HepG2 (cell line): Measurements from ENCODE around the gene MADCAM1. TPM values are rescaled to one million over a fixed set of nuclear protein-coding genes. Genes with fewer than 3 reads are reported as not detected.

Experiments used
- BRD4 ChIP-seq: sonication (generic); formaldehyde crosslinking; IDR thresholded peaks from 2 replicates; pipeline ENCODE4 v1.4.0; 2020; ENCODE audit warnings: missing genetic modification reagents
- FOXP1 ChIP-seq, 2 experiments: fragments of 450-650 bp in 1 of 2; IDR thresholded peaks; 2 replicates each; pipeline ENCODE4 v1.6.1; 2017 to 2018; ENCODE audit warnings: antibody characterized with exemption in 1 of 2
- MIER3 ChIP-seq: IDR thresholded peaks from 2 replicates; pipeline ENCODE4 v1.6.1; 2016; ENCODE audit warnings: missing compliant biosample characterization, borderline replicate concordance
- XRCC5 ChIP-seq: fragments of 200-400 bp; formaldehyde crosslinking; optimal IDR thresholded peaks from 2 replicates; pipeline ENCODE3; 2017; ENCODE audit warnings: mild to moderate bottlenecking, low read length
- ZNF747 ChIP-seq: sonication (generic); formaldehyde crosslinking; IDR thresholded peaks from 2 replicates; pipeline ENCODE4 v1.8.1; 2023; ENCODE audit warnings: missing genetic modification reagents, mild to moderate bottlenecking, borderline replicate concordance
- polyA plus RNA-seq, 8 experiments: library from polyadenylated mRNA; depleted of rRNA in 3 of 8; stranded (reverse) in 7 of 8; unstranded in 1 of 8; fragments of >200 nt; fragmentation: Illumina TruSeq in 4 of 8; extraction: Trizol in 4 of 8; gene quantifications; 2 replicates each; pipeline versions ENCODE4 v1.2.1 to v1.2.3, GENCODE V29; 2011 to 2016; ENCODE audit warnings: low read depth in 4 of 8, missing spikeins in 1 of 8, mixed read lengths in 1 of 8; ENCODE audit not compliant: insufficient read depth in 1 of 8
- total RNA-seq, 5 experiments: library from RNA; depleted of rRNA; stranded (reverse); fragments of >200 nt; fragmentation: Illumina TruSeq; extraction: Trizol; gene quantifications; 2 replicates each; pipeline ENCODE4 v1.2.3, GENCODE V29; 2016; ENCODE audit warnings: low read depth in 1 of 5
- TF ChIP-seq, protein P1 (sequence below): sonication (generic); formaldehyde crosslinking; IDR thresholded peaks from 2 replicates; pipeline ENCODE4 v1.4.0; 2020; ENCODE audit warnings: missing genetic modification reagents
- TF ChIP-seq, protein P2 (sequence below): sonication (generic); formaldehyde crosslinking; IDR thresholded peaks from 2 replicates; pipeline ENCODE4 v1.5.0; 2020; ENCODE audit warnings: mild to moderate bottlenecking, missing genetic modification reagents, borderline replicate concordance
- TF ChIP-seq, protein P3 (sequence below): IDR thresholded peaks from 2 replicates; pipeline ENCODE4 v1.6.1; 2018; ENCODE audit warnings: missing genetic modification reagents, mild to moderate bottlenecking, missing compliant biosample characterization
- TF ChIP-seq, protein P4 (sequence below): sonication (generic); formaldehyde crosslinking; IDR thresholded peaks from 2 replicates; pipeline ENCODE4 v1.4.0; 2020; ENCODE audit warnings: mild to moderate bottlenecking, missing genetic modification reagents
- TF ChIP-seq, protein P5 (sequence below): sonication (generic); formaldehyde crosslinking; IDR thresholded peaks from 2 replicates; pipeline ENCODE4 v1.4.0; 2020; ENCODE audit warnings: missing genetic modification reagents

MADCAM1 gene
- total and polyA plus RNA-seq, 2 of the 13 experiments (the other 11 are each of a cell fraction or from before 2014, with no cell fraction given) = 0.29 to 0.33 TPM

DNA sequence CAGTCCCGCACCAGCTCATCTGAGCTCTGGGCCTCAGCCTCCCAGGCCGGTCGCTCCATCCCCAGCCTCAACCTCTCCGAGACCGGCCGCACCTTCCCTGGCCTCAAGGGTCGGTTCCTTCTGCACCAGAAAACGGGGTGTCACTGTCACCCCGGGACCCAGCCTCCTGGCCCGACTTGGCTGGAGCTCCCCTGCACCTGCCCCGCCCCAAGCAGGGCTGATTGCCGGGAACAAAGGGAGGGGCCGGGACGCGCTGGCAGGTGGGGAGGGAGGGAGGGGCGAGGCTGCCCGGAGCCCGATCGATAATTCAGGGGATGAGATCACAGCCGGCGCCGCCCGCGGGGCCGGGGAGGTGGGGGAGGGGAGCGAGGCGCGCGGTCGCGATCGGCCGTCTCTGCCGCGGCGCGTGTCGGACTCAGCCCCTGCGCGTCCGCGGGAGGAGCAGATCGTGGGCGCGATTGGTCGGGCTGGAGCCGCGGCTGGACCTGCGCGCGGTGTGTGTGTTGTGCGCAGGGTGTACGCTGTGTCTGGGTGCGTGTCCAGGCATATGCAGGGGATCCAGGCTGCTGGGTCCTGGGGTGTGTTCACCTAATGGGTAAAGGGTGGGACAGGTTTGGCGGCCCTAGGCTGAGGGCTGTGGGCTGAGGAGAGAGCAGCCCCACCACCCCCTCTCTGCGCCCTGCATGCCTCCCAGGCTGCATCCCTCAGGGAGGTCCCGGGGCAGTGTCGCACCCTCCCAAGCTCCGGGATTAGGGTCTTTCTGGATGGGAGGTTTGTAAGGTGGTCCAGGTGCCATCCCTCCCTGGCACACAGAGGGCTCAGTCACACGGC is 34.4 kb upstream of the MADCAM1 start (continued):
- TF ChIP-seq, protein P1, sequence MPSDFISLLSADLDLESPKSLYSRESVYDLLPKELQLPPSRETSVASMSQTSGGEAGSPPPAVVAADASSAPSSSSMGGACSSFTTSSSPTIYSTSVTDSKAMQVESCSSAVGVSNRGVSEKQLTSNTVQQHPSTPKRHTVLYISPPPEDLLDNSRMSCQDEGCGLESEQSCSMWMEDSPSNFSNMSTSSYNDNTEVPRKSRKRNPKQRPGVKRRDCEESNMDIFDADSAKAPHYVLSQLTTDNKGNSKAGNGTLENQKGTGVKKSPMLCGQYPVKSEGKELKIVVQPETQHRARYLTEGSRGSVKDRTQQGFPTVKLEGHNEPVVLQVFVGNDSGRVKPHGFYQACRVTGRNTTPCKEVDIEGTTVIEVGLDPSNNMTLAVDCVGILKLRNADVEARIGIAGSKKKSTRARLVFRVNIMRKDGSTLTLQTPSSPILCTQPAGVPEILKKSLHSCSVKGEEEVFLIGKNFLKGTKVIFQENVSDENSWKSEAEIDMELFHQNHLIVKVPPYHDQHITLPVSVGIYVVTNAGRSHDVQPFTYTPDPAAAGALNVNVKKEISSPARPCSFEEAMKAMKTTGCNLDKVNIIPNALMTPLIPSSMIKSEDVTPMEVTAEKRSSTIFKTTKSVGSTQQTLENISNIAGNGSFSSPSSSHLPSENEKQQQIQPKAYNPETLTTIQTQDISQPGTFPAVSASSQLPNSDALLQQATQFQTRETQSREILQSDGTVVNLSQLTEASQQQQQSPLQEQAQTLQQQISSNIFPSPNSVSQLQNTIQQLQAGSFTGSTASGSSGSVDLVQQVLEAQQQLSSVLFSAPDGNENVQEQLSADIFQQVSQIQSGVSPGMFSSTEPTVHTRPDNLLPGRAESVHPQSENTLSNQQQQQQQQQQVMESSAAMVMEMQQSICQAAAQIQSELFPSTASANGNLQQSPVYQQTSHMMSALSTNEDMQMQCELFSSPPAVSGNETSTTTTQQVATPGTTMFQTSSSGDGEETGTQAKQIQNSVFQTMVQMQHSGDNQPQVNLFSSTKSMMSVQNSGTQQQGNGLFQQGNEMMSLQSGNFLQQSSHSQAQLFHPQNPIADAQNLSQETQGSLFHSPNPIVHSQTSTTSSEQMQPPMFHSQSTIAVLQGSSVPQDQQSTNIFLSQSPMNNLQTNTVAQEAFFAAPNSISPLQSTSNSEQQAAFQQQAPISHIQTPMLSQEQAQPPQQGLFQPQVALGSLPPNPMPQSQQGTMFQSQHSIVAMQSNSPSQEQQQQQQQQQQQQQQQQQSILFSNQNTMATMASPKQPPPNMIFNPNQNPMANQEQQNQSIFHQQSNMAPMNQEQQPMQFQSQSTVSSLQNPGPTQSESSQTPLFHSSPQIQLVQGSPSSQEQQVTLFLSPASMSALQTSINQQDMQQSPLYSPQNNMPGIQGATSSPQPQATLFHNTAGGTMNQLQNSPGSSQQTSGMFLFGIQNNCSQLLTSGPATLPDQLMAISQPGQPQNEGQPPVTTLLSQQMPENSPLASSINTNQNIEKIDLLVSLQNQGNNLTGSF (CRISPR knock-in tag) = no peak
- TF ChIP-seq, protein P2, sequence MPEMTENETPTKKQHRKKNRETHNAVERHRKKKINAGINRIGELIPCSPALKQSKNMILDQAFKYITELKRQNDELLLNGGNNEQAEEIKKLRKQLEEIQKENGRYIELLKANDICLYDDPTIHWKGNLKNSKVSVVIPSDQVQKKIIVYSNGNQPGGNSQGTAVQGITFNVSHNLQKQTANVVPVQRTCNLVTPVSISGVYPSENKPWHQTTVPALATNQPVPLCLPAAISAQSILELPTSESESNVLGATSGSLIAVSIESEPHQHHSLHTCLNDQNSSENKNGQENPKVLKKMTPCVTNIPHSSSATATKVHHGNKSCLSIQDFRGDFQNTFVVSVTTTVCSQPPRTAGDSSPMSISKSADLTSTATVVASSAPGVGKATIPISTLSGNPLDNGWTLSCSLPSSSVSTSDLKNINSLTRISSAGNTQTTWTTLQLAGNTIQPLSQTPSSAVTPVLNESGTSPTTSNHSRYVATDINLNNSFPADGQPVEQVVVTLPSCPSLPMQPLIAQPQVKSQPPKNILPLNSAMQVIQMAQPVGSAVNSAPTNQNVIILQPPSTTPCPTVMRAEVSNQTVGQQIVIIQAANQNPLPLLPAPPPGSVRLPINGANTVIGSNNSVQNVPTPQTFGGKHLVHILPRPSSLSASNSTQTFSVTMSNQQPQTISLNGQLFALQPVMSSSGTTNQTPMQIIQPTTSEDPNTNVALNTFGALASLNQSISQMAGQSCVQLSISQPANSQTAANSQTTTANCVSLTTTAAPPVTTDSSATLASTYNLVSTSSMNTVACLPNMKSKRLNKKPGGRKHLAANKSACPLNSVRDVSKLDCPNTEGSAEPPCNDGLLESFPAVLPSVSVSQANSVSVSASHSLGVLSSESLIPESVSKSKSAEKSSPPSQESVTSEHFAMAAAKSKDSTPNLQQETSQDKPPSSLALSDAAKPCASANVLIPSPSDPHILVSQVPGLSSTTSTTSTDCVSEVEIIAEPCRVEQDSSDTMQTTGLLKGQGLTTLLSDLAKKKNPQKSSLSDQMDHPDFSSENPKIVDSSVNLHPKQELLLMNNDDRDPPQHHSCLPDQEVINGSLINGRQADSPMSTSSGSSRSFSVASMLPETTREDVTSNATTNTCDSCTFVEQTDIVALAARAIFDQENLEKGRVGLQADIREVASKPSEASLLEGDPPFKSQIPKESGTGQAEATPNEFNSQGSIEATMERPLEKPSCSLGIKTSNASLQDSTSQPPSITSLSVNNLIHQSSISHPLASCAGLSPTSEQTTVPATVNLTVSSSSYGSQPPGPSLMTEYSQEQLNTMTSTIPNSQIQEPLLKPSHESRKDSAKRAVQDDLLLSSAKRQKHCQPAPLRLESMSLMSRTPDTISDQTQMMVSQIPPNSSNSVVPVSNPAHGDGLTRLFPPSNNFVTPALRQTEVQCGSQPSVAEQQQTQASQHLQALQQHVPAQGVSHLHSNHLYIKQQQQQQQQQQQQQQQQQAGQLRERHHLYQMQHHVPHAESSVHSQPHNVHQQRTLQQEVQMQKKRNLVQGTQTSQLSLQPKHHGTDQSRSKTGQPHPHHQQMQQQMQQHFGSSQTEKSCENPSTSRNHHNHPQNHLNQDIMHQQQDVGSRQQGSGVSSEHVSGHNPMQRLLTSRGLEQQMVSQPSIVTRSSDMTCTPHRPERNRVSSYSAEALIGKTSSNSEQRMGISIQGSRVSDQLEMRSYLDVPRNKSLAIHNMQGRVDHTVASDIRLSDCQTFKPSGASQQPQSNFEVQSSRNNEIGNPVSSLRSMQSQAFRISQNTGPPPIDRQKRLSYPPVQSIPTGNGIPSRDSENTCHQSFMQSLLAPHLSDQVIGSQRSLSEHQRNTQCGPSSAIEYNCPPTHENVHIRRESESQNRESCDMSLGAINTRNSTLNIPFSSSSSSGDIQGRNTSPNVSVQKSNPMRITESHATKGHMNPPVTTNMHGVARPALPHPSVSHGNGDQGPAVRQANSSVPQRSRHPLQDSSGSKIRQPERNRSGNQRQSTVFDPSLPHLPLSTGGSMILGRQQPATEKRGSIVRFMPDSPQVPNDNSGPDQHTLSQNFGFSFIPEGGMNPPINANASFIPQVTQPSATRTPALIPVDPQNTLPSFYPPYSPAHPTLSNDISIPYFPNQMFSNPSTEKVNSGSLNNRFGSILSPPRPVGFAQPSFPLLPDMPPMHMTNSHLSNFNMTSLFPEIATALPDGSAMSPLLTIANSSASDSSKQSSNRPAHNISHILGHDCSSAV (CRISPR knock-in tag) = no peak
- TF ChIP-seq, protein P3, sequence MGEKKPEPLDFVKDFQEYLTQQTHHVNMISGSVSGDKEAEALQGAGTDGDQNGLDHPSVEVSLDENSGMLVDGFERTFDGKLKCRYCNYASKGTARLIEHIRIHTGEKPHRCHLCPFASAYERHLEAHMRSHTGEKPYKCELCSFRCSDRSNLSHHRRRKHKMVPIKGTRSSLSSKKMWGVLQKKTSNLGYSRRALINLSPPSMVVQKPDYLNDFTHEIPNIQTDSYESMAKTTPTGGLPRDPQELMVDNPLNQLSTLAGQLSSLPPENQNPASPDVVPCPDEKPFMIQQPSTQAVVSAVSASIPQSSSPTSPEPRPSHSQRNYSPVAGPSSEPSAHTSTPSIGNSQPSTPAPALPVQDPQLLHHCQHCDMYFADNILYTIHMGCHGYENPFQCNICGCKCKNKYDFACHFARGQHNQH (CRISPR knock-in tag) = peak; percentile 62; the same call in 1 of the 2 replicates
- TF ChIP-seq XRCC5 (no peak), ZNF747 (CRISPR knock-in tag) (no peak), FOXP1 (IDR thresholded peaks at IDR 0.05) (no peak), FOXP1 (CRISPR knock-in tag; IDR thresholded peaks at IDR 0.05) (no peak), MIER3 (CRISPR knock-in tag) (peak; percentile 45; the same call in 1 of the 2 replicates), BRD4 (CRISPR knock-in tag) (no peak)
- TF ChIP-seq, protein P4, sequence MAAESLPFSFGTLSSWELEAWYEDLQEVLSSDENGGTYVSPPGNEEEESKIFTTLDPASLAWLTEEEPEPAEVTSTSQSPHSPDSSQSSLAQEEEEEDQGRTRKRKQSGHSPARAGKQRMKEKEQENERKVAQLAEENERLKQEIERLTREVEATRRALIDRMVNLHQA (CRISPR knock-in tag) = no peak
- TF ChIP-seq, protein P5, sequence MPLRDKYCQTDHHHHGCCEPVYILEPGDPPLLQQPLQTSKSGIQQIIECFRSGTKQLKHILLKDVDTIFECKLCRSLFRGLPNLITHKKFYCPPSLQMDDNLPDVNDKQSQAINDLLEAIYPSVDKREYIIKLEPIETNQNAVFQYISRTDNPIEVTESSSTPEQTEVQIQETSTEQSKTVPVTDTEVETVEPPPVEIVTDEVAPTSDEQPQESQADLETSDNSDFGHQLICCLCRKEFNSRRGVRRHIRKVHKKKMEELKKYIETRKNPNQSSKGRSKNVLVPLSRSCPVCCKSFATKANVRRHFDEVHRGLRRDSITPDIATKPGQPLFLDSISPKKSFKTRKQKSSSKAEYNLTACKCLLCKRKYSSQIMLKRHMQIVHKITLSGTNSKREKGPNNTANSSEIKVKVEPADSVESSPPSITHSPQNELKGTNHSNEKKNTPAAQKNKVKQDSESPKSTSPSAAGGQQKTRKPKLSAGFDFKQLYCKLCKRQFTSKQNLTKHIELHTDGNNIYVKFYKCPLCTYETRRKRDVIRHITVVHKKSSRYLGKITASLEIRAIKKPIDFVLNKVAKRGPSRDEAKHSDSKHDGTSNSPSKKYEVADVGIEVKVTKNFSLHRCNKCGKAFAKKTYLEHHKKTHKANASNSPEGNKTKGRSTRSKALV (CRISPR knock-in tag) = no peak
